ENCODE results near the gene PRPS1.

Gene PRPS1

DNA sequence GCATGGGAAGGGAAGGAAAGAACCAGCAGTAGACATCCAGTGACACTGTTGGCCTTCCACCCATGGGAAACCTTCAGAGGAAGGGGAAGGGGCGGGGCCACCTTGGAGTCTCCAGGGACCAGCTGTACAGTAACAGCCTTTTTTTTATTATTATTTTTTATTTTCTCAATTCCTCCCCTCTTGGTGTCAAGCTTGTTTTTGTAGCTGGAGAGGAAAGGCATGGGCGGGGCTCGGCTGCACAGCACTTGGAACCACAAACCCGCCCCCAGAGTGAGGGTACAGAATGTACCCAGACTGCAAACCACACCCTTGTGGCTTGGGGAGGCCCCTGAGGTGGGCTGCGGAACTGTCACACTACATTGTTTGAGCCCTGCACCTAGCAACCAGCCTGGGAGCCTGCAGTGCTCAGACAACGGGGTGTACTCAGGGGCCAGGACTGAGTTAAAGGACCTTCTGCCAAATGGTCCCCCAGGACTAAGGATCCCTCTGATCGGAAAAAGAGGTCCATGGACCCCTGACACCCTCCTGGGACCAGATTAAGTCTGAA is 45.7 kb downstream of the PRPS1 start:
- peak; percentile 95 for DNase-seq (ENCODE audit: low spot score)
- Histone ChIP-seq H3K27ac (peak overlapping the region; percentile 82 to 98), H3K4me3 (peak overlapping the region; percentile 69)
- TF ChIP-seq, protein P1, sequence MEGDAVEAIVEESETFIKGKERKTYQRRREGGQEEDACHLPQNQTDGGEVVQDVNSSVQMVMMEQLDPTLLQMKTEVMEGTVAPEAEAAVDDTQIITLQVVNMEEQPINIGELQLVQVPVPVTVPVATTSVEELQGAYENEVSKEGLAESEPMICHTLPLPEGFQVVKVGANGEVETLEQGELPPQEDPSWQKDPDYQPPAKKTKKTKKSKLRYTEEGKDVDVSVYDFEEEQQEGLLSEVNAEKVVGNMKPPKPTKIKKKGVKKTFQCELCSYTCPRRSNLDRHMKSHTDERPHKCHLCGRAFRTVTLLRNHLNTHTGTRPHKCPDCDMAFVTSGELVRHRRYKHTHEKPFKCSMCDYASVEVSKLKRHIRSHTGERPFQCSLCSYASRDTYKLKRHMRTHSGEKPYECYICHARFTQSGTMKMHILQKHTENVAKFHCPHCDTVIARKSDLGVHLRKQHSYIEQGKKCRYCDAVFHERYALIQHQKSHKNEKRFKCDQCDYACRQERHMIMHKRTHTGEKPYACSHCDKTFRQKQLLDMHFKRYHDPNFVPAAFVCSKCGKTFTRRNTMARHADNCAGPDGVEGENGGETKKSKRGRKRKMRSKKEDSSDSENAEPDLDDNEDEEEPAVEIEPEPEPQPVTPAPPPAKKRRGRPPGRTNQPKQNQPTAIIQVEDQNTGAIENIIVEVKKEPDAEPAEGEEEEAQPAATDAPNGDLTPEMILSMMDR (IDR thresholded peaks at IDR 0.05): no peak

DNA sequence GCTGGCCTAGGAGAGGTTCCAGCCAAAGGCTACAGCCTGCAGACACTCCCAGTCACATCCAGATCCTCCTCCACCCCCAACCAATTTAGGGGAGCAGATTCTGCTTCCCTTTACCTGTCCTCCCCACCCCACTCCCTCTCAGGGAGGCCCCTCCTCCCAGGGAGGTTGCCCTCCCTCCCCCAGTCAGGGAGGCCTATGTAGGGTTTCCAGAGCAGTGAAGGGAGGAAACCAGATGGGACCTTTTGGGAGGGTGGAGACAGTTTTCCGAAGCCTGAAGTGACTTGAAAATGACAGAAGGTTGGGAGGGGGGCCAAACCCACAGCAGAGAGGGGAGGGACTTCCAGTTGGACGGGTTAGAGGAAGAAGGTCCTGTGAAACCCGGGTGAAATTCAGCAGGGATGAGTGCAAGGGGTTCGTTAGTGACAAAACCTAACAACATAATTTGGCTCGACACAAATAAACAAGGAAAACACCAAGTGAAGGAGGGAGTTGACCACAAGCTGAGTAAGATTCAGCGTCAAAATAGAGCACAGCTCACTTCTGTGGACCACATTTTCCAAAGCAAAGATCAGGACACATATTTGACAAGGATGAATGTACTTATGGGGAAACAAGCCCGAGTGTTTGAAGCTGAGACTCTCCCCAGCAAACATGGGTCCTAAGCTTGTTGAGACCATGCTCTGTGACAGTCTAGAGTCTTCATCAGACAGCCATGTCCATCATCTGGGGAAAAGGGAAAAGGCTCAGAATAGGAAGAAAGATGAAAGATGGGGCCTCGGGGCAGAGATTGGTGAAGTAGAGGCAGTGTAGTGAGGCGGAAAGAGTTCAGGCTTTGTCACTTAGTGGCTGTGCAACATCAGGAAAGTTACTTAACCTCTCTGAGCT is 46.4 kb downstream of the PRPS1 start:
- DNase-seq (ENCODE audit: low spot score): peak; percentile 91
- peak overlapping the region; percentile 69 for H3K4me3 ChIP-seq
- TF ChIP-seq, protein P1 (IDR thresholded peaks at IDR 0.05): no peak
- peak overlapping the region; percentile 82 to 98 for H3K27ac ChIP-seq

DNA sequence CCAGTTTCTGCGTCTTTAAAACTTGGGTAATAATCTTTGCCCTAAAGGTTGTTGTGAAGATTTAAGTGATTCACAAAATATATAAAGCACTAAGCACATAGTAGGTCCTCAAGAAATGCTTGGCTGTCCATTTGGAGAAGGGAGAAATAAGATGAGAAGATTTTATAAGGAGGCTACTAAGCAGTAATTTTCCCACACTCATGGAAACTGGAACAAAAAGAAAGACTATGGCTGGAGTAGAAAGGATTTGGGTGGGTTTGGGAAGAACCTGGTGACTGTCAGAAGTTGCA is 47.0 kb downstream of the PRPS1 start:
- TF ChIP-seq, protein P1 (IDR thresholded peaks at IDR 0.05): no peak
- Histone ChIP-seq H3K4me3 (peak overlapping the region; percentile 69), H3K27ac (peak overlapping the region; percentile 82 to 98)
- no peak for DNase-seq (ENCODE audit: low spot score)

DNA sequence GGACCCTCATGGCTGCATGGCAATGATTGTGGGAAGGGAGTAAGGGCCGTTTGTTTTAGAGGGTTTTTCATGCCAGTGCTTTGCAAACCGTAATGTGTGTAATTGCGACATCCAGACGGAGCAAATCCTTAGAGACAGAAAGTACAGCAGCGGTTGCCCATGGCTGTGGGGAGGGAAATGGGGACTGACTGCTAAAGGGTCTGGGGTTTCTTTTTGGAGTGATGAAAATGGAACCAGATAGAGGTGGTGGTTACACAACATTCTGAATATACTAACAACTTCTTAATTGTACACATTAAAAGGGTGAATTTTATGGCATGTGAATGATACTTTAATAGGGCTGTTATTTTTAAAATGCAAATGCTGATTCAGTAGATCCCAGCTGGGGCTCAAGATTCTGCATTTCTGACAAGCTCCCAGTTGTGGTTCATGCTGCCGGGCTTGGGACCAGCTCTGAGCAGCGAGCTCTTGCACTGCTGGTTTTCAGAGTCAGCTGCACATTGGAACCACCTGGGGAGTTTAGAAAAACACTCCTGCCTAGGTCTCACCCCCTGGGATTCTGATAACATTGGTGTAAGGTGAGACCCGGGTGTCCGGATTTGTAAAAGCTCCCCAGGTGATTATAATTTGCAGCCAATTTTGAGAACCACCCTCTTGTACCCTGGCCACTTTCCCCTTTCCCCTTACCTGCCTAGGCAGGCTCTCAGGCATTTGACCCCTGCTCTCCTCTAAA is 47.7 kb downstream of the PRPS1 start:
- TF ChIP-seq, protein P1 (IDR thresholded peaks at IDR 0.05): no peak
- H3K27ac ChIP-seq: peak overlapping the region; percentile 82 to 98
- DNase-seq (ENCODE audit: low spot score): peak; percentile 74

DNA sequence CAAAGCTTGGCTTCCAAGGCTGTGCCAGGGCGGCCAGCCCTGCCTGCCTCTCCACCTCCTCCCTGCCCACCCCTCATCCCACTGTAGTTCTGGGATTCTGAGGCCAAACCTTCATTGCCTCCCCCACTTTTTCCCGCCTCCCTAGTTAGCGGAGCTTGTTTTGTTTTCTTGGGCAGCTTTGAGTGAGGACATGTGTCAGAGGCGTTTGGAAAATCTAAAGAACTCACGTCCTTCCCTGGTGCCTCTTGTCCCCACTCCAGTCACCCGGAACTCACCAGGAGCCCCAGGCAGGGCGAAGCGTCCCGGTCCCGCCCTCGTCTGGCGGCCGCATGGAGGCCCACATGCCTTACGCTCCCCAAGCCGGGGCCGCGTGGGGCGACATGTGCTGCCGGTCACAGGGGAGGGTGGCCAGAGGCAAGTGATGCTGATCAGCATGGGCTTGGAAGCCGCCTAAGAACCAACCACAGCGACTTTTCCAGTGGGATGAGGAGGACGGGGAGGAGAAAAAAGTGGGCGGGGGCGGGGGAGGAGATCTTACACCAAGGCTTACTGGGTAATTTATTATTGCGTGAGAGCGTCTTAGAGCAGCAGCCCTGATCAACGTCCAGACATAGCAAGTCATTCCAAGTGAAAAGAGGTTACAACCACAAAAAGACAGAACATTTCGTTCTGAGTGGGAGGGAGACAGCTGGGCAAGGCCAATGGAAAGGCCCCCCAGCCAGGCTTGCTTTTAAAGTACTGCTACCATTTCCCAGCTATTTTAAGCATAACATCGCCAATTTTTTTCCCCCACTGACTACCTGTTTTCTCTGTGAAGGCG is 48.5 kb downstream of the PRPS1 start:
- Histone ChIP-seq H3K4me3 (peak overlapping the region; percentile 69), H3K27ac (peak overlapping the region; percentile 85 to 98)
- peak; percentile 96 for DNase-seq (ENCODE audit: low spot score)
- TF ChIP-seq, protein P1 (IDR thresholded peaks at IDR 0.05): no peak

More for the DNA sequence above, 47.7 kb downstream of the PRPS1 start:
- H3K4me3 ChIP-seq: peak overlapping the region; percentile 69

DNA sequence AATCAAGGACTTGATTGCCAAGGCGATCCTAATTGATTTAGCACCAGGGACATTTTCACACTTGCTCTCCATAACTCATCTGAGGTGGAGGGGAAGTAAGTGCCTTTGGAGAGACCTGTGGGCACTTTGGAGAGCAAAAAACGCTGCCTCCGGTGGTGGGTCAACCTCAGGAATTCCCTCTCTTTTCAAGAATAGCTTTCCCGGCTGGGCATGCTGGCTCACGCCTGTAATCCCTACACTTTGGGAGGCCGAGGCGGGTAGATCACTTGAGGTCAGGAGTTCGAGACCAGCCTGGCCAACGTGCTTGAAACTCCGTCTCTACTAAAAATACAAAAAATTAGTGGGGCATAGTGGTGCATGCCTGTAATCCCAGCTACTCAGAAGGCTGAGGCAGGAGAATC is 49.2 kb downstream of the PRPS1 start:
- H3K4me3 ChIP-seq: peak overlapping the region; percentile 45
- DNase-seq (ENCODE audit: low spot score): no peak
- TF ChIP-seq, protein P1 (IDR thresholded peaks at IDR 0.05): no peak
- H3K27ac ChIP-seq: peak overlapping the region; percentile 85 to 98
